Mucosa of stomach (tissue), 1 donor: ENCODE data around the gene MAP2K5.

Experiments
- H3K27me3 ChIP-seq: one replicate; pipeline ENCODE4 v1.7.0; 2013; ENCODE audit warnings: mild to moderate bottlenecking, low read length; ENCODE audit not compliant: control insufficient read depth, insufficient read depth
- H3K36me3 ChIP-seq: one replicate; pipeline ENCODE4 v1.7.0; 2013; ENCODE audit warnings: low read length; ENCODE audit not compliant: control insufficient read depth, insufficient read depth
- H3K4me1 ChIP-seq: one replicate; pipeline ENCODE4 v1.7.0; 2013; ENCODE audit warnings: mild to moderate bottlenecking, low read length; ENCODE audit not compliant: control insufficient read depth, insufficient read depth
- H3K4me3 ChIP-seq: one replicate; pipeline ENCODE4 v1.7.0; 2013; ENCODE audit warnings: low read length
- H3K9ac ChIP-seq: one replicate; pipeline ENCODE4 v1.7.0; 2013; ENCODE audit warnings: mild to moderate bottlenecking, low read length, moderate library complexity
- H3K9me3 ChIP-seq: one replicate; pipeline ENCODE4 v1.7.0; 2013; ENCODE audit warnings: mild to moderate bottlenecking, low read length, moderate library complexity; ENCODE audit not compliant: control insufficient read depth
- donor health status: Pancreatic carcinoma.

MAP2K5 gene

GRCh38 chr15:67777773-67778172 is 235.3 kb downstream of the MAP2K5 start:
- H3K4me1 ChIP-seq, result no peaks in the 10 kb centered on the region
- H3K9me3 ChIP-seq, result no peaks in the 10 kb centered on the region
- no peaks in the 10 kb centered on the region for H3K36me3 ChIP-seq
- H3K27me3 ChIP-seq, result no peaks in the 10 kb centered on the region
- no peak overlapping the region for H3K9ac ChIP-seq
- no peak overlapping the region for H3K4me3 ChIP-seq

GRCh38 chr15:67778968-67779548 is 236.6 kb downstream of the MAP2K5 start:
- Histone ChIP-seq H3K9ac (no peak overlapping the region), H3K4me3 (no peak overlapping the region), H3K9me3 (no peaks in the 10 kb centered on the region), H3K36me3 (no peaks in the 10 kb centered on the region), H3K27me3 (no peaks in the 10 kb centered on the region), H3K4me1 (no peaks in the 10 kb centered on the region)

- no peaks in the 10 kb centered on the region for H3K27me3 ChIP-seq
- no peak overlapping the region for H3K4me3 ChIP-seq
- H3K36me3 ChIP-seq, result no peaks in the 10 kb centered on the region
- H3K9me3 ChIP-seq, result no peaks in the 10 kb centered on the region
- H3K4me1 ChIP-seq, result no peaks in the 10 kb centered on the region
- H3K9ac ChIP-seq, result no peak overlapping the region
Observed at GRCh38 chr15:67779549-67780111, 237.1 kb downstream of the MAP2K5 start.

- H3K4me1 ChIP-seq, result no peaks in the 10 kb centered on the region
- H3K4me3 ChIP-seq, result no peak overlapping the region
- H3K27me3 ChIP-seq, result no peaks in the 10 kb centered on the region
- no peaks in the 10 kb centered on the region for H3K9me3 ChIP-seq
- no peak overlapping the region for H3K9ac ChIP-seq
- no peaks in the 10 kb centered on the region for H3K36me3 ChIP-seq
Observed at GRCh38 chr15:67781061-67781460, 238.6 kb downstream of the MAP2K5 start.

GRCh38 chr15:67781907-67782690 is 239.6 kb downstream of the MAP2K5 start:
- Histone ChIP-seq H3K4me1 (no peaks in the 10 kb centered on the region), H3K27me3 (no peaks in the 10 kb centered on the region), H3K36me3 (no peaks in the 10 kb centered on the region), H3K9me3 (no peaks in the 10 kb centered on the region), H3K4me3 (no peak overlapping the region), H3K9ac (no peak overlapping the region)

- no peaks in the 10 kb centered on the region for H3K9me3 ChIP-seq
- no peaks in the 10 kb centered on the region for H3K4me1 ChIP-seq
- no peak overlapping the region for H3K9ac ChIP-seq
- no peaks in the 10 kb centered on the region for H3K36me3 ChIP-seq
- no peaks in the 10 kb centered on the region for H3K27me3 ChIP-seq
- no peak overlapping the region for H3K4me3 ChIP-seq
Observed at GRCh38 chr15:67782691-67782991, 240.1 kb downstream of the MAP2K5 start.

- Histone ChIP-seq H3K4me3 (no peak overlapping the region), H3K9me3 (no peaks in the 10 kb centered on the region), H3K36me3 (no peaks in the 10 kb centered on the region), H3K27me3 (no peaks in the 10 kb centered on the region), H3K9ac (no peak overlapping the region), H3K4me1 (no peaks in the 10 kb centered on the region)
Observed at GRCh38 chr15:67783303-67783702, 240.8 kb downstream of the MAP2K5 start.

GRCh38 chr15:67784090-67784781 is 241.7 kb downstream of the MAP2K5 start:
- Histone ChIP-seq H3K36me3 (no peaks in the 10 kb centered on the region), H3K9me3 (no peaks in the 10 kb centered on the region), H3K27me3 (no peaks in the 10 kb centered on the region), H3K9ac (no peak overlapping the region), H3K4me1 (no peaks in the 10 kb centered on the region), H3K4me3 (no peak overlapping the region)

- Histone ChIP-seq H3K4me3 (no peak overlapping the region), H3K9ac (no peak overlapping the region), H3K36me3 (no peaks in the 10 kb centered on the region), H3K4me1 (no peaks in the 10 kb centered on the region), H3K9me3 (no peaks in the 10 kb centered on the region), H3K27me3 (no peaks in the 10 kb centered on the region)
Observed at GRCh38 chr15:67784856-67785430, 242.4 kb downstream of the MAP2K5 start.

GRCh38 chr15:67785431-67785830 is 242.9 kb downstream of the MAP2K5 start:
- Histone ChIP-seq H3K4me1 (no peaks in the 10 kb centered on the region), H3K36me3 (no peaks in the 10 kb centered on the region), H3K4me3 (no peak overlapping the region), H3K9me3 (no peaks in the 10 kb centered on the region), H3K27me3 (no peaks in the 10 kb centered on the region), H3K9ac (no peak overlapping the region)

GRCh38 chr15:67786646-67787045 is 244.1 kb downstream of the MAP2K5 start:
- H3K36me3 ChIP-seq, result no peaks in the 10 kb centered on the region
- H3K9me3 ChIP-seq, result no peaks in the 10 kb centered on the region
- H3K27me3 ChIP-seq, result no peaks in the 10 kb centered on the region
- H3K4me3 ChIP-seq, result no peak overlapping the region
- H3K9ac ChIP-seq, result no peak overlapping the region
- no peaks in the 10 kb centered on the region for H3K4me1 ChIP-seq

- Histone ChIP-seq H3K4me1 (no peaks in the 10 kb centered on the region), H3K36me3 (no peaks in the 10 kb centered on the region), H3K9ac (no peak overlapping the region), H3K27me3 (no peaks in the 10 kb centered on the region), H3K9me3 (no peaks in the 10 kb centered on the region), H3K4me3 (no peak overlapping the region)
Observed at GRCh38 chr15:67788986-67789385, 246.5 kb downstream of the MAP2K5 start.
